GM12878 (cell line): ENCODE data around the gene MAD2L1BP. TPM values are rescaled to one million over a fixed set of nuclear protein-coding genes. Genes with fewer than 3 reads are reported as not detected.

Source experiments
- ATAC-seq: fragments of 200-7000 bp; cut with Tn5 transposase; 3 replicates; pipeline ENCODE4 v1.9.1; 2020; ENCODE audit warnings: mild to moderate bottlenecking, moderate library complexity
- BruUV-seq: library from RNA; stranded (reverse); fragments of 400-500 nt; replicated peaks from 2 replicates; lab custom pipeline; 2021; lab: Mats Ljungman, UMichigan
- CTCF ChIA-PET: fragments of 300-600 bp; sonication (Branson Sonifier 250); formaldehyde crosslinking; extraction: SDS; loops from one replicate; lab custom pipeline; 2021; ENCODE audit warnings: inconsistent platforms; lab: Yijun Ruan, JAX
- POLR2A ChIA-PET: fragments of 350-600 bp; formaldehyde crosslinking; extraction: SDS; loops from one replicate; lab custom pipeline; 2021; ENCODE audit warnings: inconsistent platforms; lab: Charles Lee
- RAD21 ChIA-PET: fragments of 300-600 bp; sonication (Branson Sonifier 250); formaldehyde crosslinking; loops from one replicate; lab custom pipeline; 2023; ENCODE audit warnings: antibody characterized with exemption; ENCODE audit not compliant: unreplicated experiment; lab: Charles Lee
- SMC1A ChIA-PET: fragments of 300-600 bp; sonication (Branson Sonifier 250); formaldehyde crosslinking; loops from one replicate; lab custom pipeline; 2023; ENCODE audit not compliant: unreplicated experiment, uncharacterized antibody; lab: Charles Lee
- DNase-seq: peaks from one replicate; pipeline ENCODE4 v3.0.0-alpha.2; 2011; ENCODE audit warnings: low read depth, low spot score
- FAIRE-seq: peaks from 3 replicates; lab custom pipeline; 2011; peaks lifted over from hg19 to GRCh38; lab: Jason Lieb, UNC
- H2AFZ ChIP-seq: 2 replicates; pipeline ENCODE4 v1.6.0; 2011; ENCODE audit warnings: low read depth, low read length, control low read depth; ENCODE audit not compliant: control insufficient read depth
- H3K27ac ChIP-seq: 2 replicates; pipeline ENCODE4 v1.5.1; 2011; ENCODE audit warnings: control low read depth; ENCODE audit not compliant: control insufficient read depth, insufficient read depth
- H3K27me3 ChIP-seq, 2 experiments: replicated peaks in 1 of 2; 2 replicates each; pipeline versions ENCODE4 v1.6.0 to v1.6.1; 2011; ENCODE audit warnings: low read length in 1 of 2; ENCODE audit not compliant: control insufficient read depth in 2 of 2, insufficient read depth in 2 of 2
- H3K36me3 ChIP-seq, 2 experiments: 2 replicates each; pipeline ENCODE4 v1.5.1; 2011; ENCODE audit warnings: low read length in 1 of 2; ENCODE audit not compliant: control insufficient read depth in 2 of 2, insufficient read depth in 2 of 2
- H3K4me1 ChIP-seq: 2 replicates; pipeline ENCODE4 v1.6.1; 2011; ENCODE audit warnings: mild to moderate bottlenecking, low read length, moderate library complexity, mixed read lengths; ENCODE audit not compliant: control insufficient read depth, insufficient read depth
- H3K4me2 ChIP-seq: 2 replicates; pipeline ENCODE4 v1.6.0; 2011; ENCODE audit warnings: control low read depth; ENCODE audit not compliant: control insufficient read depth, insufficient read depth
- H3K4me3 ChIP-seq: fragments of 200-600 bp; sonication (generic); 2 replicates; pipeline ENCODE4 v1.5.1; 2016
- H3K79me2 ChIP-seq: 2 replicates; pipeline ENCODE4 v1.6.0; 2011; ENCODE audit warnings: low read length; ENCODE audit not compliant: control insufficient read depth, insufficient read depth
- H3K9ac ChIP-seq: 2 replicates; pipeline ENCODE4 v1.8.0; 2011; ENCODE audit warnings: low read length, control low read depth, mixed read lengths; ENCODE audit not compliant: control insufficient read depth, insufficient read depth
- H3K9me3 ChIP-seq: replicated peaks from 3 replicates; pipeline ENCODE4 v1.5.1; 2011; ENCODE audit warnings: mild to moderate bottlenecking, low read length; ENCODE audit not compliant: control insufficient read depth, insufficient read depth
- H4K20me1 ChIP-seq: 2 replicates; pipeline ENCODE4 v1.6.0; 2011; ENCODE audit not compliant: control insufficient read depth, insufficient read depth
- CBFB ChIP-seq: IDR thresholded peaks from 2 replicates; pipeline ENCODE4 v1.6.1; 2016; ENCODE audit warnings: antibody characterized with exemption, low read depth
- EP300 ChIP-seq, 2 experiments: fragments of 150-350 bp in 1 of 2; IDR thresholded peaks; 2 replicates each; pipeline ENCODE4 v1.6.1; 2011 to 2012; ENCODE audit warnings: low read depth in 2 of 2, low read length in 2 of 2, borderline replicate concordance in 1 of 2, improper control_type of control experiment in 1 of 2, inconsistent platforms in 1 of 2; ENCODE audit not compliant: control insufficient read depth in 1 of 2
- ETV6 ChIP-seq, 2 experiments: fragments of 450-650 bp in 1 of 2; IDR thresholded peaks in 1 of 2; conservative IDR thresholded peaks in 1 of 2; 2 replicates each; pipeline ENCODE4 v1.6.1; 2014; ENCODE audit warnings: antibody characterized with exemption in 1 of 2, borderline replicate concordance in 1 of 2, low read depth in 1 of 2, mild to moderate bottlenecking in 1 of 2, moderate library complexity in 1 of 2
- FOS ChIP-seq: IDR thresholded peaks from 3 replicates; pipeline ENCODE4 v1.6.1; 2011; ENCODE audit warnings: borderline replicate concordance; ENCODE audit not compliant: insufficient read length; ENCODE audit errors: extremely low read depth
- GATAD2B ChIP-seq: fragments of 450-650 bp; conservative IDR thresholded peaks from 2 replicates; pipeline ENCODE4 v1.6.1; 2017; ENCODE audit warnings: low read depth, mild to moderate bottlenecking, moderate library complexity
- IKZF2 ChIP-seq, 2 experiments: fragments of 450-650 bp; IDR thresholded peaks; 2 replicates each; pipeline ENCODE4 v1.6.1; 2017; ENCODE audit warnings: mild to moderate bottlenecking in 2 of 2, moderate library complexity in 2 of 2
- NFYB ChIP-seq: IDR thresholded peaks from 2 replicates; pipeline ENCODE4 v1.6.1; 2011; ENCODE audit warnings: low read depth, mild to moderate bottlenecking, low read length, improper control_type of control experiment, moderate library complexity; ENCODE audit not compliant: insufficient read depth
- POLR2AphosphoS5 ChIP-seq: IDR thresholded peaks from 2 replicates; pipeline ENCODE4 v1.6.1; 2011; ENCODE audit warnings: mild to moderate bottlenecking, low read length, inconsistent platforms
- SIN3A ChIP-seq: IDR thresholded peaks from 2 replicates; pipeline ENCODE4 v1.6.1; 2012; ENCODE audit warnings: low read depth, low read length, improper control_type of control experiment
- SIX5 ChIP-seq: IDR thresholded peaks from 2 replicates; pipeline ENCODE4 v1.6.1; 2011; ENCODE audit warnings: mild to moderate bottlenecking, low read depth, low read length, moderate library complexity; ENCODE audit not compliant: severe bottlenecking
- STAT1 ChIP-seq: fragments of 450-650 bp; conservative IDR thresholded peaks from 2 replicates; pipeline ENCODE4 v1.6.1; 2014; ENCODE audit warnings: antibody characterized with exemption, mild to moderate bottlenecking
- STAT3 ChIP-seq: IDR thresholded peaks from 2 replicates; pipeline ENCODE4 v1.6.1; 2011; ENCODE audit warnings: low read depth, low read length, improper control_type of control experiment
- YY1 ChIP-seq: IDR thresholded peaks from 2 replicates; pipeline ENCODE4 v1.6.1; 2011; ENCODE audit warnings: low read depth, mild to moderate bottlenecking, low read length
- ZNF217 ChIP-seq: fragments of 450-650 bp; IDR thresholded peaks from 2 replicates; pipeline ENCODE4 v1.6.1; 2017; ENCODE audit warnings: antibody characterized with exemption, mild to moderate bottlenecking
- ZNF592 ChIP-seq: fragments of 450-650 bp; IDR thresholded peaks from 2 replicates; pipeline ENCODE4 v1.6.1; 2017; ENCODE audit warnings: mild to moderate bottlenecking, moderate library complexity
- WGBS: methylation state at CpG from one replicate; pipeline ENCODE4 v1.1.6; 2016; ENCODE audit warnings: low lambda C conversion rate; ENCODE audit not compliant: insufficient replicate concordance, insufficient coverage; ENCODE audit errors: missing lambda C conversion rate; 5-methylcytosine and 5-hydroxymethylcytosine counted together
- in situ Hi-C: fragments of 300-500 bp; cut with MboI; formaldehyde crosslinking; loops from 9 replicates; pipeline ENCODE4 v1.14.3; 2018; ENCODE audit warnings: mixed read lengths
- intact Hi-C: fragments of 100-400 bp; cut with micrococcal nuclease; formaldehyde crosslinking; loops from one replicate; pipeline ENCODE4 v1.14.2; 2022; ENCODE audit not compliant: unreplicated experiment
- polyA plus RNA-seq, 11 experiments: library from polyadenylated mRNA; depleted of rRNA in 4 of 11; unstranded in 6 of 11; stranded (reverse) in 5 of 11; fragments of >200 nt; fragmentation: Nextera tagmentation in 4 of 11; fragmentation: Illumina TruSeq in 1 of 11; extraction: Ambion mirVana in 4 of 11; extraction: Trizol in 1 of 11; gene quantifications; 1 replicate in 1 of 11; 2 replicates in 10 of 11; pipeline versions ENCODE4 v1.2.1 to v1.2.3, GENCODE V29; 2011 to 2016; ENCODE audit warnings: inconsistent platforms in 2 of 11, missing spikeins in 2 of 11, low read depth in 1 of 11
- total RNA-seq, 4 experiments: library from RNA; depleted of rRNA in 3 of 4; stranded (reverse); fragments of >200 nt in 3 of 4; fragmentation: Illumina TruSeq in 1 of 4; extraction: Trizol in 1 of 4; gene quantifications; 2 replicates each; pipeline versions ENCODE4 v1.2.1 to v1.2.3, GENCODE V29; 2013 to 2021
- TF ChIP-seq, protein P1 (sequence below), 3 experiments: IDR thresholded peaks in 2 of 3; conservative IDR thresholded peaks in 1 of 3; 2 replicates each; pipeline ENCODE4 v1.5.1; 2011; ENCODE audit warnings: low read depth in 3 of 3, low read length in 3 of 3, mild to moderate bottlenecking in 3 of 3, control low read depth in 2 of 3, moderate library complexity in 2 of 3, inconsistent platforms in 1 of 3, mixed read lengths in 1 of 3; ENCODE audit not compliant: control insufficient read depth in 2 of 3, insufficient read depth in 1 of 3; ENCODE audit errors: extremely low read depth in 1 of 3

Gene MAD2L1BP
- total and polyA plus RNA-seq, 10 of the 15 experiments (the other 5 are each of a cell fraction or from before 2014, with no cell fraction given), result 39.2 to 155 (median 60.3) TPM

DNA sequence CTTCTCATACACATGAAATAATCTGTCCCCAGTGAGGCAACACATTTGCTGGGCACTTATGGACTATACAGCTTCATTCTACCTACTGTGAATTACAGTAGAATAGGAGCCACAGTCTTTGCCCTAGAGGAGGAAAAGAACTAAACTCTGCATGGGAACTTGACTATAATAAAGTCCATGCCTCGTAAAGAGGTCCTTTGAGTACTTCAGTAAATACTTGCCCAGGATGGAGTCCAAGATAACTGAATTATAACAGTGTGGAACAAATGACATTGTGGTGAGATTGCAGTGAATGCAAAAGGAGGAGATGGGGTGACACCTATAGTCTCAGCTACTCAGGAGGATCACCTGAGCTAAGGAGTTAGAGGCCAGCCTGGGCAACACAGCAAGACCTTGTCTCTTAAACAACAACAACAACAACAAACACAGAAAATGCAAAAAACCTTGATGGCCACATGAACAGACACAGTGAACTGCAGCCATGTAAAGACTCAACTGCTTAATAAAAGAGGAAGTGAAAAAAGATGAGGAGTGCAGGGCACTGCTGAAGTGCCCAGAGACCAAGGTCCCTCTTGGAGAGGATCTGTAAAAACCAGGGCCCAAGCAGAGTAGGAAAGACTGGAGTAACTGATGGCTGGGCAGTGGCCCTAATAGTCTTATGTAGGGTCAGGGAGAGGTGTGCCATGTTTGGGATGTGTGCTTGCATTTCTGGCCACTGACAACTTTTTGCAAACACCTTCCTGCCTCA, 48.2 kb downstream of the MAD2L1BP start:
- no peak overlapping the region for H2AFZ ChIP-seq
- ATAC-seq (peak; percentile 86), FAIRE-seq (no peak), DNase-seq (no peak)
- no peaks in the 10 kb centered on the region for H3K27me3 ChIP-seq
- no peak overlapping the region for H3K9ac ChIP-seq
- in situ Hi-C loops, result no loop called here
- H3K79me2 ChIP-seq, result peaks cover 67% of the 10 kb centered on the region
- intact Hi-C loops, result no loop called here
- no peaks in the 10 kb centered on the region for H4K20me1 ChIP-seq
- POLR2A ChIA-PET, result interaction anchor here (0.6 to 1.4 kb wide), 3 partner anchors 31 to 894 kb away, joined by 3 to 5 read pairs (median 4); no protein-coding TSS in a partner anchor
- H3K36me3 ChIP-seq, result peaks cover 2 to 9% of the 10 kb centered on the region in 2 experiments; a peak in 3 of 4 replicates
- no peak overlapping the region for H3K27ac ChIP-seq
- peak overlapping the region; percentile 60 for H3K4me2 ChIP-seq
- 43% methylated on average over 1 of the region's 1 CpG for WGBS
- RAD21 ChIA-PET, result interaction anchor here (0.6 kb wide), 1 partner anchor 22 kb away, joined by 3 read pairs; no protein-coding TSS in a partner anchor
- BruUV-seq, result no TSS peak
- H3K4me1 ChIP-seq, result peaks cover 18% of the 10 kb centered on the region
- SMC1A ChIA-PET, result interaction anchor here (0.9 to 1.0 kb wide), 2 partner anchors 19 to 31 kb away, joined by 3 read pairs; no protein-coding TSS in a partner anchor
- H3K9me3 ChIP-seq, result no peaks in the 10 kb centered on the region
- H3K4me3 ChIP-seq, result no peak overlapping the region
- CTCF ChIA-PET, result interaction anchor here (1.2 to 1.8 kb wide), 3 partner anchors 15 to 73 kb away, joined by 3 to 4 read pairs (median 3); no protein-coding TSS in a partner anchor
- TF ChIP-seq IKZF2 (IDR thresholded peaks at IDR 0.05) (peak; percentile 26 to 41; a peak in 2 of 4 replicates), POLR2AphosphoS5 (no peak), CBFB (no peak), SIN3A (no peak), ETV6 (conservative IDR thresholded peaks at IDR 0.05 in 1 of 2, IDR thresholded peaks at IDR 0.05 in 1 of 2; ENCODE audit: borderline replicate concordance in 1 of 2, low read depth in 1 of 2) (no peak), ZNF592 (no peak), FOS (no peak), GATAD2B (0 out of 2 replicates have a peak, but pooled peaks have one; percentile 22), NFYB (no peak), STAT3 (no peak), STAT1 (no peak), ZNF217 (no peak), SIX5 (no peak), YY1 (peak; percentile 52; the same call in 1 of the 2 replicates), EP300 (IDR thresholded peaks at IDR 0.05; ENCODE audit: borderline replicate concordance in 1 of 2, control insufficient read depth in 1 of 2, low read depth in 2 of 2, low read length in 2 of 2) (0 out of 4 replicates have a peak, but pooled peaks of 1 of the 2 experiments have one; percentile 39)
- TF ChIP-seq, protein P1, sequence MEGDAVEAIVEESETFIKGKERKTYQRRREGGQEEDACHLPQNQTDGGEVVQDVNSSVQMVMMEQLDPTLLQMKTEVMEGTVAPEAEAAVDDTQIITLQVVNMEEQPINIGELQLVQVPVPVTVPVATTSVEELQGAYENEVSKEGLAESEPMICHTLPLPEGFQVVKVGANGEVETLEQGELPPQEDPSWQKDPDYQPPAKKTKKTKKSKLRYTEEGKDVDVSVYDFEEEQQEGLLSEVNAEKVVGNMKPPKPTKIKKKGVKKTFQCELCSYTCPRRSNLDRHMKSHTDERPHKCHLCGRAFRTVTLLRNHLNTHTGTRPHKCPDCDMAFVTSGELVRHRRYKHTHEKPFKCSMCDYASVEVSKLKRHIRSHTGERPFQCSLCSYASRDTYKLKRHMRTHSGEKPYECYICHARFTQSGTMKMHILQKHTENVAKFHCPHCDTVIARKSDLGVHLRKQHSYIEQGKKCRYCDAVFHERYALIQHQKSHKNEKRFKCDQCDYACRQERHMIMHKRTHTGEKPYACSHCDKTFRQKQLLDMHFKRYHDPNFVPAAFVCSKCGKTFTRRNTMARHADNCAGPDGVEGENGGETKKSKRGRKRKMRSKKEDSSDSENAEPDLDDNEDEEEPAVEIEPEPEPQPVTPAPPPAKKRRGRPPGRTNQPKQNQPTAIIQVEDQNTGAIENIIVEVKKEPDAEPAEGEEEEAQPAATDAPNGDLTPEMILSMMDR (IDR thresholded peaks at IDR 0.05 in 2 of 3, conservative IDR thresholded peaks at IDR 0.05 in 1 of 3; ENCODE audit: control insufficient read depth in 2 of 3, extremely low read depth in 1 of 3, insufficient read depth in 1 of 3, low read depth in 3 of 3, low read length in 3 of 3), result no peak
